Skeletal muscle satellite cell (primary cell): ENCODE results near the gene DZANK1.

ENCODE experiments used
- H3K27me3 ChIP-seq: 2 replicates; pipeline ENCODE4 v1.7.0; 2013; ENCODE audit warnings: low read length; ENCODE audit not compliant: control insufficient read depth, insufficient read depth
- H3K36me3 ChIP-seq: 2 replicates; pipeline ENCODE4 v1.7.0; 2013; ENCODE audit warnings: mild to moderate bottlenecking, control low read depth, low read length; ENCODE audit not compliant: insufficient read depth
- H3K4me1 ChIP-seq: 2 replicates; pipeline ENCODE4 v1.7.0; 2013; ENCODE audit warnings: low read length; ENCODE audit not compliant: control insufficient read depth, insufficient read depth
- H3K4me2 ChIP-seq: 2 replicates; pipeline ENCODE4 v1.7.0; 2013; ENCODE audit warnings: mild to moderate bottlenecking, low read length
- H3K4me3 ChIP-seq: 2 replicates; pipeline ENCODE4 v1.7.0; 2013; ENCODE audit warnings: low read length
- H3K9ac ChIP-seq: 2 replicates; pipeline ENCODE4 v1.7.0; 2013; ENCODE audit warnings: mild to moderate bottlenecking, low read depth, low read length, moderate library complexity
- H3K9me3 ChIP-seq: replicated peaks from 2 replicates; pipeline ENCODE4 v1.7.0; 2013; ENCODE audit warnings: mild to moderate bottlenecking, control low read depth, low read length

The DZANK1 gene

DNA sequence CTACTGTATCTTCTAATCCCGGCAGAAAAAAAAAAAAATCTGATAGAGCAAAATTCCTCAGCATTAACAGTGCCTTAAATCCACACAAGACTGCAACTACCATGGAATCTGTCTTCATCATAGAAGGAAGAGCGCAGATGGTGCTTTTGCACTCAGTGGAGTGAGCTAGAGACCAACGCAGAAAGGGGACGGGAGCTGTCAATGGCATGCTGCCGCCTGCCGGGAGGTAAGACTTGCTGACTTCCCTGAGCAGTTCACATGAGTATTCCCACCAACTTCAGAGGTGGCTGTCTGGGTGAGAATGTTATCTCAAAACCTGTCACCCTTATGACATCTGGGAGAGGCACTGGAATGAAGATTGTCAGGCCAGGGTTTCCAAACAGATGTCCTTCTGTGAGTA, 35.6 kb downstream of the DZANK1 start:
- H3K4me1 ChIP-seq: peaks cover 7% of the 10 kb centered on the region
- no peaks in the 10 kb centered on the region for H3K36me3 ChIP-seq
- no peak overlapping the region for H3K4me2 ChIP-seq
- no peaks in the 10 kb centered on the region for H3K27me3 ChIP-seq
- no peak overlapping the region for H3K9ac ChIP-seq
- no peak overlapping the region for H3K4me3 ChIP-seq
- H3K9me3 ChIP-seq: no peaks in the 10 kb centered on the region

DNA sequence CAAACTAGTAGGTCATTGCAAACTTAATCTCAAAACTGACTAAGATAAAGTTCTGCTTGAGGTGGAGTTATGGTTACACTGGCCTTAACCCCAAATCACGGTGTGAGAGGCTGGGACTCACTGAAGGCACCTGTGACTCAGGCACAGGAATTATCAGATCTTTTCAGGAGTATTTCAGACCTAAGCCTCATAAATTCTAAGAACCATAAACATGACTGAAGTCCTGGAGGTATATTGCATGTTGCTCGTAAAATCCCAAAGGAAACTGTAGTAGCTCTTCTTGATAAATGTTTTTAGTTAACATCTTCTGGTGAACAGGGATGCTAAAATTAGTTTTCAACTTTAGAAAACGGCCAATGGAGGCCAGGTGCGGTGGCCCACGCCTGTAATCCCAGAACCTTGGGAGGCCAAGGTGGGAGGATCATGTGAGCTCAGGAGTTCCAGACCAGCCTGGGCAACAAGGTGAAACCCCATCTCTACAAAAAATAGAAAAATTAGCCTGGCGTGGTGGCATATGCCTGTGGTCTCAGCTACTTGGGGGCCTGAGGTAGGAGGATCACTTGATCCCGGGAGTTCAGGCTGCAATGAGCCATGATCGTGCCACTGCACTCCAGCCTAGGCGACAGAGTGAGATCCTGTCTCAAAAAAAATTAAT, 36.5 kb downstream of the DZANK1 start:
- H3K9me3 ChIP-seq: no peaks in the 10 kb centered on the region
- no peaks in the 10 kb centered on the region for H3K27me3 ChIP-seq
- peaks cover 7% of the 10 kb centered on the region for H3K4me1 ChIP-seq
- no peak overlapping the region for H3K4me3 ChIP-seq
- no peaks in the 10 kb centered on the region for H3K36me3 ChIP-seq
- H3K9ac ChIP-seq: no peak overlapping the region
- no peak overlapping the region for H3K4me2 ChIP-seq

DNA sequence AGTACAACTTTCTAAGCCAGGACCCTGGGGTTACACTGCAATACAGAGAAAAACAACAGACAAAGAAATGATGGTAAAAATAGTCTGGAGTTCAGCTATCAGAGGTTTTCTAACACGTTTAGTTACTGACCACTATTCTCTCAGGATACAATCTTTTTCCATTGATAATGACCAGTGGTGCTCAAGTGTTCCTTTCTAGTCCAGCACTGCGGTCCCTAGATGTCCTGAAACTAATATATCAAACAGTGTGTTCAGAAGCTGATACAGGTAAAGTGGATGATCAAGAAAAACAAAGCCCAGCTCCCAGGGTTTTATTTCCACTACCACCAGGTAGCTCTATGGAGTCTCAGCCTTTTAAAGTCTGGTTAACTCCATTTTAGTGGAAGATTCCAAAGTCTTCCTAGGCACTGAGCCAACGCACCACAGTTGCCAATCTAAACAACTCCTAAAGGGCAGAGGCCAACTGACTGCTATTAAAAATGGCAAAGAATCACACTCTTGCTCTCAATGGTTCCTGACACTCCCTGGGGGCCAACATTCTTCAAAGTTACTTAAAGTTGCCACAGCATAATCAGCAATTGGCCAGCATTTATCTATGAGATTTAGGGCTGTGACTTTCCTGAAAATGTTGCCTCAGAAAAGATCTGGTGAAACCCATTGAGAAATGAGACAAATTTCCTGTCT, 38.2 kb downstream of the DZANK1 start:
- Histone ChIP-seq H3K27me3 (no peaks in the 10 kb centered on the region), H3K4me2 (no peak overlapping the region), H3K9me3 (no peaks in the 10 kb centered on the region), H3K36me3 (no peaks in the 10 kb centered on the region), H3K9ac (no peak overlapping the region), H3K4me1 (peaks cover 7% of the 10 kb centered on the region), H3K4me3 (no peak overlapping the region)

DNA sequence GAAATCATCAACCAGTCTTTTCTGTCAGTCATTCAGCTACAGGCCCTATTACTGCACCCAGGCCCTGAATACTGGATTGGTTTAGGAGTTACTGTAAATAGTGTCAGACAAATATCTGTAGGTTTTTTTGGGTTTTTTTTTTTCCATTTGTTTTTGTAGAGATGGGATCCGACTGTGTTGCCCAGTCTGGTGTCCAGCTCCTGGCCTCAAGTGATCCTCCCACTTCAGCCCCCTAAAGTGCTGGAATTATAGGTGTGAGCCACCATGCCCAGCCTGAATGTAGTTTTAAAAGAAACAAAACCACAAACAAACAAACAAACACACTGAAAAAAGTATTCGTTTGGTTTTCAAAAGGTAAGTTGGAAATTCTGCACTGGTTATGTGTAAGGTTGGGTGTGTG, 39.6 kb downstream of the DZANK1 start:
- Histone ChIP-seq H3K4me2 (no peak overlapping the region), H3K36me3 (no peaks in the 10 kb centered on the region), H3K4me1 (peaks cover 7% of the 10 kb centered on the region), H3K27me3 (no peaks in the 10 kb centered on the region), H3K4me3 (no peak overlapping the region), H3K9ac (no peak overlapping the region), H3K9me3 (no peaks in the 10 kb centered on the region)

DNA sequence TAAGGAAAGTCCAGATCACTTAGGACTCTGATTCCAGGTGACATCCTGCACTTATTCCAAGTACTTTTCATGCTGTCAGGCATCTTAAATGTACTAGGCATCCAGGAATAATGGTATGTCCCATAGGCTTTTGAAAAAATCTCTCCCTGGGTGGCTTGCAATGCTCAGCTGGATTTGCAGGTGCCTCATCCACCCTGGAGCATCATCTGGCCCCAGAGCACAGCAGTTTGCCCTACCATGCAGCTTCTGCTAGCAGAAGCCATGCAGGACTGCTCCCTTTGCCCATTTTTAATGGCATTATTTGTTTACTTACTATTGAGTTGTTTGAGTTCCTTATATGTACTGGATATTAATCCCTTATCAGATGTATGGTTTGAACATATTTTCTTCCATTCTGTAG, 45.2 kb downstream of the DZANK1 start:
- Histone ChIP-seq H3K9ac (no peak overlapping the region), H3K4me3 (no peak overlapping the region), H3K9me3 (no peaks in the 10 kb centered on the region), H3K4me2 (no peak overlapping the region), H3K36me3 (no peaks in the 10 kb centered on the region), H3K4me1 (no peaks in the 10 kb centered on the region), H3K27me3 (no peaks in the 10 kb centered on the region)

DNA sequence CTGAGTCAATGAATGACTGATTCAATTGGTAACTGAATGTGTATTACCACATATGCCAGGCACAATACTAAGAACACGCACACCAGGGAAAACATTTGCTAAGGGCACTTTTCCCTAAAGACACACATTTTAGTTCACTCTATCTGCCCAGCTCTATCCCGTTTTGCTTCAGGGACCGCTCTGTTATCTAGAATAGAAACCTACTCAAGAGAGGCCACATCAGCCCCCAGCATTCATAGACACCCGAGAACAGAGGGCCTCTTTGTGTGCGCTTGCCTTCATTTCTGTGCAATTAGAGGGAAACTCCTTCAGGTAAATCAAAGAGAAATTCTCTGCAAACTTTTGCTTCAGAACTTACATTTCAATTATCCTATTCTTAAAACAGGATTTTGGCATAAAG, 50.3 kb downstream of the DZANK1 start:
- Histone ChIP-seq H3K4me2 (no peak overlapping the region), H3K36me3 (no peaks in the 10 kb centered on the region), H3K9ac (no peak overlapping the region), H3K27me3 (no peaks in the 10 kb centered on the region), H3K4me3 (no peak overlapping the region), H3K9me3 (no peaks in the 10 kb centered on the region), H3K4me1 (no peaks in the 10 kb centered on the region)

DNA sequence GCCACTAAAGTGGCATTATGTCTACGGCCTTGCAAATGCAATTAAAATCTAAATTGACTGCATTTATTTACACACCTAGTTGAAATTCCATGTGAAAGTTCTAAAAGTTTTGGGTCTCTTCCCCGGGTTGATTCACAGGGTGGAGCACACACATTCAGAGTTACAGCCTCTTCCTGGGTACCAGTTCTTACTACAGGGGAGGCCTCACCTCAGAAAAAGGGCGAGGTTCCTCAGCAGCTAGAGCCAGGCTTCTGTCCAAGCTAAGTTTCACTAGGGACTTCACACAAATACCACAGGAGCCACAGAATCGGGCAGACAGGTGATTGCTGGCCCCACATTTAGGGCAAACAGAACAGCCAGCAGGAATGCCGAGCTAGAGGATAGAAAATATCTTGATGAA, 52.7 kb downstream of the DZANK1 start:
- Histone ChIP-seq H3K27me3 (no peaks in the 10 kb centered on the region), H3K4me3 (no peak overlapping the region), H3K4me1 (no peaks in the 10 kb centered on the region), H3K36me3 (no peaks in the 10 kb centered on the region), H3K9ac (no peak overlapping the region), H3K9me3 (no peaks in the 10 kb centered on the region), H3K4me2 (no peak overlapping the region)

DNA sequence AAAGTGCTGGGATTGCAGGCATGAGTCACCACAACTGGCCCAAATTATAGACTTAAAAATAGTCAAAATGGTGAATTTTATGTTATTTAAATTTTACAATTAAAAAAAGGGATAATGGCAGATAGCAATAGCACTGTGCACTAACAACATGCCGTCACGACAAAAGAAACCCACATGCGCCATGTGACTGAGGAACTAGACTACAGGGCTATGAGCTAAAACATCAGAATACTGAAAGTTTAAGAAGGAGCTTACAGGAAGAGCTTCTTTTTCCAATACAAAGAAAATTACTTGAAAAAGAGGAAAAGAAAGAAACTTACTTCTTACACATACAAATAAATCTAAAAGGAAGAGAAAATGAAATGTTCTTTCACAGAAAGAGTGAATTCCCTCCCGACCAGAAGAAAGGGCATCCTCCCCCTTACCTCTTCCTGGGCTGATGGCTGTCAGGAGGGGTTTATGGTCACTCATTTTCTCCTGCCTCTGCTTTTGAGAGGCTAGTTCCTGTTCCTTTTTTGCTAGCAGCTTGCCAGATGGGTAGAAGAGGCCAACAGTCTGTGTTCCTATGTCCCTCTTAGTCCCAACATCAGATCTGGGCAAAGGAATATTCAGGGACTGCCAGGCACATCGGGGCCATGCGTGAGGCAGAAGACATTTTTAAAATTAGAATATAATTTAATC, 54.5 kb downstream of the DZANK1 start:
- no peak overlapping the region for H3K4me3 ChIP-seq
- H3K9ac ChIP-seq: no peak overlapping the region

DNA sequence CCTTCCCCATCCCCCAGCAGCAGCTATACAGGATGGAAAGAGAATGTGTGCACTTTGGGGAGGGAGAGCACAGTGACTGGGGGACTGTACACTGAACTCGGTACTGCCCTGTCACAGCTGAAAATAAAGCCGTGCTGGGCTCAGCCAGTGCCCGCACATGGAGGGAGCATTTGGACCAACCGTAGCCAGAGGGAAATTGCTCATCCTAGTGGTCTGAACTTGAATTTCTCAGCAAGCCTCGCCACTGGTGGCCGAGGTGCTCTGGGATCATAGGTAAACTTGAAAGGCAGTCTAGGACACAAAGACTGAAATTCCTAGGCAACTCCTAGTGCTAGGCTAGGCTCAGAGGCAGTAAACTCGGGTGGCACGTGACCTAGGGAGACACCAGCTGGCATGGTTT, 61.0 kb downstream of the DZANK1 start:
- Histone ChIP-seq H3K4me3 (no peak overlapping the region), H3K27me3 (no peaks in the 10 kb centered on the region), H3K4me1 (no peaks in the 10 kb centered on the region), H3K4me2 (no peak overlapping the region), H3K9ac (no peak overlapping the region), H3K36me3 (no peaks in the 10 kb centered on the region), H3K9me3 (no peaks in the 10 kb centered on the region)

More for the DNA sequence above, 54.5 kb downstream of the DZANK1 start:
- H3K27me3 ChIP-seq: no peaks in the 10 kb centered on the region
- H3K36me3 ChIP-seq: no peaks in the 10 kb centered on the region
- no peak overlapping the region for H3K4me2 ChIP-seq
- H3K9me3 ChIP-seq: no peaks in the 10 kb centered on the region
- no peaks in the 10 kb centered on the region for H3K4me1 ChIP-seq

DNA sequence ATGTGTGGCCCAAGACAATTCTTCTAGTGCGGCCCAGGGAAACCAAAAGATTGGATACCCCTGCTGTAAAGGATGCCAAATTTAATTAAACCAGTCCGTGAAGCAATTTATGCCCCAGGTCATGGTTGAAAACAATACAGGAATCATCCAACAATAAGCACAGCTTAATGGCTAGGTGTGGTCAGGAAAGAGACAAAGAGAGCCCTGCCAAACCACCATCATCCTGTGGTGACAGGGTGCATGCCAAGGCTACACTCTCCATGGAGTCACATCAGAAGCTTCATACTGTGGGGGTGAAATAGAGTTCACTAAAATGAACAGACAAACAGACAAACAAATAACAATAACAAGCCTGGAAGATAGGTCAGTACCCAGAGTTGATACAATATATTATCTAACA, 62.7 kb downstream of the DZANK1 start:
- Histone ChIP-seq H3K27me3 (no peaks in the 10 kb centered on the region), H3K4me1 (no peaks in the 10 kb centered on the region), H3K9me3 (no peaks in the 10 kb centered on the region), H3K9ac (no peak overlapping the region), H3K4me3 (no peak overlapping the region), H3K36me3 (no peaks in the 10 kb centered on the region), H3K4me2 (no peak overlapping the region)

DNA sequence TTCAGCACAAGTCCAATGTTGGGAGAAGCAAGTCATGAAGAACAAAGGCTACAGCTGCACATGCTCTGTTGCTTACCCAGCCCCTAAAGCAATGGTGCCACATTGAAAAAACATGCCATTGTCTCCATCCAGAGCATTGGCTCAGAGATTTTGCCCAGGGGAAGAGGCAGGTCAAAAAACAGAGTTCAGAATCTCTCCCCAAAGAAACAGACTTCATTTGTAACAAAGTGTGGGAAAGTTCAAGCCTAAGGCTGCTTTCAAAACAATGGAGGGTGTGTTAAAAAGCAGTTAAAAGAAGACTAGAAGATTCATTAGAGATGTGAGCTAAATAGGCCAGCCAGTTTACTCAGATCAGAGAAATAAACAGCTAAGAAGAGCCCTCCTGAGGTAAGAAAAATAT, 63.6 kb downstream of the DZANK1 start:
- H3K9me3 ChIP-seq: no peaks in the 10 kb centered on the region
- no peak overlapping the region for H3K4me3 ChIP-seq
- no peaks in the 10 kb centered on the region for H3K36me3 ChIP-seq
- H3K4me1 ChIP-seq: no peaks in the 10 kb centered on the region
- H3K9ac ChIP-seq: no peak overlapping the region
- H3K4me2 ChIP-seq: no peak overlapping the region
- H3K27me3 ChIP-seq: no peaks in the 10 kb centered on the region

DNA sequence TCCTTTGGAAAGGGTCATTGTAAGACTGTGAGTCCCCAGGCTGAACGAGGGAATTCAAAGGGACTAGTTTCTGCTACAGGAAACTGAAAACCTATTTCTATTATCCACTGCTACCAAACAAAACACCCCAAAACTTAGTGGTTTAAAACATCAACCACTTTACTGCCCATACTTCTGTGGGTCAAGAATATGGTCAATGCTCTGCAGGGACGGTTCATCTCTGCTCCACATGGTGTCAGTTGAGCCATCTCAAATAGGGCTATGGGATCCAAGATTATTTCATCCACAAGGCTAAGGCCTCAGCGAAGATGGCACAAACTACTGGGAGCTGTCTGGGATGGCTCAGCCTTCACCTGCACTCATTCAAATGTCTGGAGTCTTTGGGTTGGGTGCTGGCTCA, 65.5 kb downstream of the DZANK1 start:
- H3K36me3 ChIP-seq: no peaks in the 10 kb centered on the region
- H3K4me2 ChIP-seq: no peak overlapping the region

More for the DNA sequence above, 65.5 kb downstream of the DZANK1 start:
- Histone ChIP-seq H3K9ac (no peak overlapping the region), H3K27me3 (no peaks in the 10 kb centered on the region), H3K9me3 (no peaks in the 10 kb centered on the region), H3K4me1 (no peaks in the 10 kb centered on the region), H3K4me3 (no peak overlapping the region)
